ENCODE measurements around the gene PTPRR. TPM values are rescaled to one million over a fixed set of nuclear protein-coding genes. Genes with fewer than 3 reads are reported as not detected.

PTPRR gene
- total RNA-seq, 1 donor from 2014 or later, result not detected

GRCh38 chr12:70609203-70609602 lies 311.3 kb downstream of the PTPRR start:
- intact Hi-C loops (cut with micrococcal nuclease), result no loop called here

GRCh38 chr12:70608184-70608583 lies 312.4 kb downstream of the PTPRR start:
- intact Hi-C loops (cut with micrococcal nuclease), result no loop called here

- intact Hi-C loops (cut with micrococcal nuclease), result no loop called here
These were observed 313.4 kb downstream of the PTPRR start for GRCh38 chr12:70607107-70607506.

- intact Hi-C loops (cut with micrococcal nuclease), result no loop called here
These were observed 314.6 kb downstream of the PTPRR start for GRCh38 chr12:70605976-70606375.

- intact Hi-C loops (cut with micrococcal nuclease), result no loop called here
These were observed 315.9 kb downstream of the PTPRR start for GRCh38 chr12:70604662-70605061.

GRCh38 chr12:70603044-70603443 lies 317.5 kb downstream of the PTPRR start:
- intact Hi-C loops (cut with micrococcal nuclease), result no loop called here

GRCh38 chr12:70598467-70599193 lies 321.9 kb downstream of the PTPRR start:
- intact Hi-C loops (cut with micrococcal nuclease), result no loop called here

GRCh38 chr12:70592664-70593063 lies 327.9 kb downstream of the PTPRR start:
- intact Hi-C loops (cut with micrococcal nuclease), result no loop called here

GRCh38 chr12:70590549-70591226 lies 329.9 kb downstream of the PTPRR start:
- intact Hi-C loops (cut with micrococcal nuclease), result loop anchor here (1.0 kb wide), 2 partner anchors 130 to 140 kb away; no protein-coding TSS in a partner anchor

GRCh38 chr12:70590051-70590450 lies 330.5 kb downstream of the PTPRR start:
- intact Hi-C loops (cut with micrococcal nuclease), result loop anchor here (1.0 kb wide), 2 partner anchors 130 to 140 kb away; no protein-coding TSS in a partner anchor

Other genes with a start within 250 kb of the PTPRR start
- gene TSPAN8, start 237.3 kb upstream of the PTPRR start, total RNA-seq, result not detected in 2 replicates

Measured in T-helper 2 cell treated with Interferon-gamma antibody and Interleukin-4, amounts not matched to agents 100 ng/mL and 5 ng/mL, for 36 hours (primary cell).